Right kidney (tissue), 1 donor: Measurements from ENCODE around the gene EGFR.

Source experiments
- DNase-seq: peaks from one replicate; pipeline ENCODE4 v3.0.0-alpha.2; 2016

EGFR gene

GRCh38 chr7:55212838-55213237 is 194.0 kb downstream of the EGFR start:
- DNase-seq: no peak

GRCh38 chr7:55214707-55215106 is 195.9 kb downstream of the EGFR start:
- DNase-seq: no peak

- no peak for DNase-seq
Observed at GRCh38 chr7:55223023-55223422, 204.2 kb downstream of the EGFR start.

DNA sequence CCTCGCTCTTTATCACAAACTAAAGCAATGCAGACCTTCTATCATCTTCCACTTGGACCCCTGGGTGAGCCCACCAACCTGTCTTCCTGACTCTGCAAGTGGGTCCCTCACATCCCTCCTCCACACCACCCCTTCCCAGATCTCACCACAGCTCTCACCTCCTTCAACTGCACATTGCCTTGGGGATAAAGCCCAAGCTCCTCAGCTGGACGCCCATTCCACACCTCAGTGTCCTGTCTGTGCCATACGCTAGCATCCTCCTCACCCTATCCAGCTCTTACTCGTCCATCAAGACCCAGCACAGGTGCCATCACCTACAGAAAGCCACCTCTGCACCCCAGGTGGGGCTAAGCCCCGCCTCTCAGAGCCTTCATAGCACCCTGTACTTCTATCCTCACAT is 205.3 kb downstream of the EGFR start:
- no peak for DNase-seq

DNA sequence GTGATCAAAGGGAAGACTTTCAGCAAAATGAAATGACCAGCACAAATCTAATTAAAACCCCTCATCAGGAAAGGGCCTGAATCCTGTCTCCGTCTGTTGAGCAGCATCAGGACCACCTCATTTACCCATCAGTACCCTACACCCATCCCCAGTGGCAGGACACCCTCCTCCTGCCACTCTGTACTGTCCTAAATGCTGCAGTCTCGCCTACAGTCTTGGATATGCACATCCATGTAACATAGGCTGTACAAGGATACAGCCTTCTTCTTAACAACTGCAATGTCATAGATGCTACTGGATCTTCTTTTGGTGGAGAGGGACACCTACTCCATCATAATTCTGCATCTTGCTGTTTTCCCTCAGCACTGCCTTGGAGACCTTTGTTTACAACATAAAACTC is 206.0 kb downstream of the EGFR start:
- DNase-seq: no peak

DNA sequence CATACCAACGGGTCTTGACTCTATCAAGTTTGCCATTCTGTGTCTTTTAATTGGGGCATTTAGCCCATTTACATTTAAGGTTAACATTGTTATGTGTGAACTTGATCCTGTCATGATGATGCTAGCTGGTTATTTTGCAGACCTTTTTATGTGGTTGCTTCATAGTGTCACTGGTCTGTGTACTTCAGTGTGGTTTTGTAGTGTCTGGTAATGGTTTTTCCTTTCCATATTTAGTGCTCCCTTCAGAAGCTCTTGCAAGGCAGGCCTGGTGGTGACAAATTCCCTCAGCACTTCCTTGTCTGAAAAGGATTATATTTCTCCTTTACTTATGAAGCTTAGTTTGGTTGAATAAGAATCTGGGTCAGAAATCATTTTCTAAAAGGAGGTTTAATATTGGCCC is 211.2 kb downstream of the EGFR start:
- no peak for DNase-seq

DNA sequence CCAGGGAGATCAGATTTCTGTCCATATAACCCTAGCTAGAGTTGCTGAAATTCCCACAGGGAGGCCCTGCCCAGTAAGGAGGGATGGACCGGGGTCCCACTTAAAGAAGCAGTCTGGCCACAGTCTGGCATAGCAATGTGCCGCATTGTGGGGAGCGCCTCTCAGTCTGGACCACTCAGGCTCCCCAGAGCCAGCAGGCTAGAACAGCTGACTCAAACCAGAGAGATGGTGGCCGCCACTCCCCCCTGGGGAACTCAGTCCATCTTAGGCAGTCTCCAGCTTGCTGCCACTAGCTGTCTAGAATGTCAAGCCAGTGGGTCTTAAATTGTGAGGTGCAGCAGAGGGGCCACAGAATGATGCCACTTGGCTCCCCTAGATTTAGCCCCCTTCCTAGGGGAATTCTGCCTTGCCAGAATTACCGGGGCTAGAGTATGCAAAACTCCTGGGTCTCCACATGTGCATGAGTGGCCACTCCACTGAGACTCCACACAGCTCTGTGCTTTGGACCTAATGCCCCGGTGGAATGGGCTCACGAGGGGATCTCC is 213.0 kb downstream of the EGFR start:
- no peak for DNase-seq

DNA sequence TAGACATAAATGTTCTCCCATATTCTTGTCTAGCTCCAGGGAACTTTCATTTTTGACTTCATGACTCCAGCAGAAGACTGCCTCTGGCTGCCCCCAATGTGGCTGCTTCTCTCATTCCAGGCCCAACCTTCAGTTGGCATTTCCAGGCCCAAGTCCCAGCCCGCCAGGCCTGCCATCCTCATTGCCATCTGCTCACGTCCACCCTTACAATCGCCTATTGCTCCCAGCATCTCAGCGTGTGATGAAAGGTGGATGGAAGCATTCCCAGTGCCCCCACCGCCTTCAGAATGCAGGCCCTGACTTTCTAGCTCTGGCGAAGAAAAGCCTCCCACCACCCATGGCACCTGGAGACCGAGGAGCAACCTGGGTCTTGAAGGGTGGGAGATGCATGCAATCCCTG is 214.2 kb downstream of the EGFR start:
- DNase-seq: no peak

DNA sequence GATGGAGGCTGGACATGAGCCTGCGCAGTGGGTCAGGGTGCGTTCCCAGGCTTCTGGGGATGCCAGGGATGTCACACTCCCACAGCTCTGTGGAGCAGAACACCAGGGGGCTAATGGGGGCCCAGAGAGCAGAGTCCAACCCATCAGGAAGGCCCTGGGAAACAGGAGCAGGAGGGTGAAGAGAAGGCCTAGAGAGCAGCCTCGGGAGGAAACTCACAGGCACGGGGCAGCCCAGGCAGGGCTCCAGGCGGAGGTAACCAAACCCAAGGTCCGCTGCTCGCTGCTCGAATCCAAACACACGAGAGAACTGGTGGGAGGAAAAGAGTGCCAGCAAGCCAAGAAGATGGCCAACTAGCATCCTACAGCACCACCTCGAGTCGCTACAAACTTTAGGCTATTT is 215.6 kb downstream of the EGFR start:
- no peak for DNase-seq

- DNase-seq: no peak
Observed at GRCh38 chr7:55235115-55235514, 216.3 kb downstream of the EGFR start.

DNA sequence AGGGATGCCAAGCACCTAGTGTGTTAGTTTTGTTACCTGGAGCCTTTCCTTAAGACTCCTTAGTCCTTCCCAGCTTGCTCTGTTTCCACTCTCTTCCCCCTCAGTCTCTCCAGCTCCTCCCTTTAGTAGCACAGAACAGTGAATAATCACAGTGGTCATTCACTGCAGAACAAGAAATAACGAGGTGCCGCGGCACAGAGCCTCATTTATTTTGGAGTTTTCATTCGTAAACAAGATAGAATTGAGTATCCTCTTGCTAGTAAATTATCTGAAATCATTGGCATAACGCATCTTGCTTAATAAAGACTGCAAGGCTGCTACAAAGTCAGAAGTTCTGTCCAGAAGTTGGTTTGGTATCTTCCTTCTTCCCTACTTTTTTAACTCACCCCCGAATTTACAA is 217.0 kb downstream of the EGFR start:
- DNase-seq: no peak

DNA sequence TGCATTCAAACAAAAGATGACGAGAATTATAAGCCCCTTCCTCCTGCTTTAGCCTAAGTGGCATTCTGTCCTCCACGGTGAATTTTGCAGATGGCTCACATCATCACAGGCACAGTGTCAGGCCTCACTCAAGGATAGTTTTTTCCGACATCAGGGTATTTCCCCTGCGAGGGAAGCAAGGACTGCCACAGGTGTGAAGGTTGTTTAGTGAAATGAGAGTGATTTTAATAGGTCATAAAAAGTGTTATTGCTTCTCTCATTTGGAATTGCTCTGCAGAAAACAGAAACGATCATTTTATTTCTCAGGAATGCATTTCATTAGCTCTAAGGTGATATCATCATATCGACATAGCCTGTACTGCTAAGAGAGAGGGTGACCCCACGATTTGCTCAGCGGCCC is 217.7 kb downstream of the EGFR start:
- no peak for DNase-seq

DNA sequence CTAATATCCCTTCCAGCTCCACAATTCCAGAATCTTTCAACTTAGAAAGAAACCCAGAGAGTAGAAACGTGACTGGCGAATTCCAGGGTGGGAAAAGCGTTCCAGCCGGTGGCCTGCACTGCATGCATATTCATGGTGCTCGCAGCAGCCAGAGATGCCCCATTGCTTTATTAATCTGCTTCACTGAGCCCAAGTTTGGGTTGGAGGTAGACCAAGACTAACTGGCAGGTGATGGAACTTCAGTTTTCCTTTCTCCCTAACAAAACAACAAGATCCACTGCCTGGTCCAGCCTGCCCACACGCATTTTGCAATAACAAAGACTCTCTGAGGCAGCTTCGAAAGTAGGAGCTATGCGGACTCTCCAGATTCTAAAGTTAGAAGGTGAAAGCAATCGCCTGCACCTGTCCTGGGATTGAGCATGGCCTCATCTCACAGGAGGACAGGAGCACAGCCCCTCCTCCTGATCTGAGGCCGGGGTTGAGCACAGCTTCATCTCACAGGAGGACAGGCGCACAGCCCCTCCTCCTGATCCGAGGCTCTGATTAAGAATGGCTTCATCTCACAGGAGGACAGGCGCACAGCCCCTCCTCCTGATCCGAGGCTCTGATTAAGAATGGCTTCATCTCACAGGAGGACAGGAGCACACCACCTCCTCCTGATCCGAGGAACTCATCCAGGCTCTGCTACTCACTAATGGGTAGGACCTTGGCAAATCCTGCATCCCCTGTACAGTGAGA is 218.5 kb downstream of the EGFR start:
- DNase-seq: no peak

DNA sequence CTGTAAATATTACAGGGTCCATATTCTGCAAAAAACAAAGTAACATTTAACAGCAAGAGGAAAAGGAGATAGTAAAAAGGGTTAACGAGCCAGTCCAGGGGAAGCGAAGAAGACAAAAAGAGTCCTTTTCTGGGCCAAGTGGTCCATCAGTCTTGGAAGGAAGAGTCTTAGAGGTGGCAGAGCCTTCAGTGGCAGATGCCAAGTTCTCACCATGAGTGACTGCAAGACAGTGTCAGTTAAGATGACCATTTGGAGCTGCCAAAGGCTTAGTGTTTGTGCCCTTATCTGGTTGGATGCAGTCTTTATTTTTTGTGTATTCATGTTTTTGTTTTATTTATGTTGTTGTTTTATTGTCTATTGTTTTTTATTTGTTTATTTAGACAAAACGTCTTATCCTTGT is 220.6 kb downstream of the EGFR start:
- DNase-seq: no peak

DNA sequence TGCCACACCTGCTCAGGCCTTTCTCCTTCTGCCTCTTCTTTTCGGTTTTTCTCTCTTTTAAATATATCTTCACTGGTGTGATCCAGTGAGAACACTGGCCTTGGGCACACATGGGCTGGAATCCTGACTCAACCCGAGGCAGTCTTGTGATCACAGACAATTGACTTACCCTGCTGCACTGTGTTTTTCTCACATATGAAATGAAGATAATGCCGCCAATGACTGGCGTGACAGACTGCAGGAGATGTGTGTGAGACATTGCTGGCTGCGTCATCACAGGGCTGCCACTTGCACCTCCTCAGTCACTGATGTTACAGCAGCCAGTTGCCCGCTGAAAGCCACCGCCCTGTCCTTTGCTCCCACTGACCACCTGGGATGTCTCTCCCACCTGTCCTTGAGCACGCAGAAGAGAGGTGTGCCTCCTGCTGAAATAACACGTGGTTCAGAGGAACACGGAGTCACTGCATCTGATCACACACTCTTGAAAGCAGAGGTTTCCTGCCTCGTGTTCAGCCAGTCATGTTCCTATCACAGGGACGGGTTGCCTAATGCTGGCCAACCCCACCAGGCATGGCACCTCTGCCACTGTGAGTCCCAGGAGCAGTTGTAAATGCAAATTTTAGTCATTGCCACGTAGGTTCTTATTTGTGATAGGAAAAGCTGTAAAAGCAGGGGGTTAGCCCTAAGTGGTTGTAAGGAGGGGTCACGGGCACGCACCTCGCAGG is 221.8 kb downstream of the EGFR start:
- no peak for DNase-seq

DNA sequence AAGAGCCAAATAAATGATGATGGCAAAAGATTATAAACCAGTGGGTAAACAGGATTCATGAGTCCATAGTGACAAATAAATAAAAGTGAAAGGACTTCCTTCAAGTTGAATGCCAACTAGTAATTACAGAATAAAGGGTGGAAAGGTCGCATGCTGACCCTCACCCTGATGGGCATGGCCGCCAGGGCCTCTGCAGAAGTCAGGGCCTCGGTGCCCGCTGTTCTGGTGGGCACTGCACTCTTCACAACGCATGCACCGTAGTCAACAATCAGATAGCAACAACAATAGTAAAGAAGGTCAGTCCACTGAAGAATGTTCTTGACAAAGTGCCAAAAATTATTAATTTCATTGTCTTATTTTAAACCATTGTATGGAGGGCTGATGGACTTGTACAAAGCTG is 223.1 kb downstream of the EGFR start:
- DNase-seq: no peak

- DNase-seq: no peak
Observed at GRCh38 chr7:55242613-55243012, 223.8 kb downstream of the EGFR start.

DNA sequence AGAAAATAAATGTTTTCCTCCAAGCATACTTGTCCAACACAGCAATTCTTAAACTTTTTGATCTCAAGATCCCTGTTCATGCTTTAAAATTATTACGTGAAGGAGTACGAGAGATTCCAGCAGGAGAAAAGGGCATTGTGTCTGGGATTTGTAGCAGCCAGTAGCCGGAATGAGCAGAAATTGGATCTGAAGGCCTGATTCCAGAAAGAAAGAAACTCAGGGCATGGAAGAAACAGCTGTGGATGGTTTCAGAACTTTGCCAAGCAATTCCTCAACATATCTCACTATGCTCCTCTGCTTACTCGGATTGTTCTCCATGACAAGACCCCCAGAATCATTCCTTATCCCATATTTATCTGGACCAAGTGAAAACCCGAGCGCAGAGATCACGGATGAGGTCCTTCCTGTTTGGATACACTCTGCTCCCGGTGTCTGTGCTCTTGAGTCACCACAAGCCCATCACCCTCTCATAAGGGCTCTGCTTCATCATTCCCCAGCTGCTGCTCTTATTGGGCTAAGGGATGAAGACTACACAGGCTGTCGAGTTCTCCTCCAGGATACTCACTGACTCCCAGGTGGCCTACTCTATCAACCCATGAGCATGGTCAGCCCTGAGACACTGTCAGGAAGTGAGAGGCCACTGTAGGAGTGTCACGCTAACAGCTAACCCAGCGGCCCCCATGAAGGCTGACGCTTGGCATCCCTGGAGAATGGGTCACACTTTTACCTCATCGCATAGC is 225.4 kb downstream of the EGFR start:
- DNase-seq: no peak

DNA sequence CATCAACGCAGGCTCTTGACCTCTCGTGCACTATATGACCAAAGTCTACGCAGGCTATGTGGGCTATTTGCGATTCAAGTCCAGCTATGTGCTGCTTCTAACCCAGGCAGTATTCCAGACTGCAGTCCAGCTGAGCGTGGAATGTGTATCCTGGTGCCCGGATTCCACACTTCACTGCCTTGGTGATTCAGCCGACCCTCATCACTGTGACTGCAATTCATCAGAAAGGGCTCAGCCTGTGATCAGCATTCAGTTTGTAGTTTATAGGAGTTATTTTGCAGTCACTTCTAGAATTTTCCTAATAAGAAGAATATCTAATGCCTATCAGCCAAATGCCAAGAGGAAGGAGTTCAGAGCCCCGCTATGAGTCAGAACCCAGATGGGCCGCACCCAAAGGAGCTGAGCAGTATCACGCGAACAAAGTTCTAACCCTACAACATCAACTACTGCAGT is 226.5 kb downstream of the EGFR start:
- no peak for DNase-seq

DNA sequence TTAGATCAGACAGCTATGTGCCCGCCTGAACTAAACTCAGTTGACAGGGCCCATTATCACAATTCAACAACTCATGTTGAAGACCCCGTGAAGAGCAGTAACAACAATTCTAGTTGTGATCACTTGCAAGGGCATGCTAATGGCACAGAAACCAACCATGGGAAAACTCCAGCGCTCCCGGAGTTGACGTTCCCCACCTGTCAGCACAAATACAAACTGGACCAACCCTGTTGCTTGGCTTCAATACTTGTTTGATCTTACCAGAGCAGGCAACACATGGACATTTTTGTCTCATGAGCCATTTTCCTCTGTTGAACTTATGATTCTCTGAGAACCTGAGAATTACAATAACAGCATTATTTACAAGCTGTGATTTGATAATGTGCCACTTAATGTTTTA is 227.4 kb downstream of the EGFR start:
- no peak for DNase-seq

DNA sequence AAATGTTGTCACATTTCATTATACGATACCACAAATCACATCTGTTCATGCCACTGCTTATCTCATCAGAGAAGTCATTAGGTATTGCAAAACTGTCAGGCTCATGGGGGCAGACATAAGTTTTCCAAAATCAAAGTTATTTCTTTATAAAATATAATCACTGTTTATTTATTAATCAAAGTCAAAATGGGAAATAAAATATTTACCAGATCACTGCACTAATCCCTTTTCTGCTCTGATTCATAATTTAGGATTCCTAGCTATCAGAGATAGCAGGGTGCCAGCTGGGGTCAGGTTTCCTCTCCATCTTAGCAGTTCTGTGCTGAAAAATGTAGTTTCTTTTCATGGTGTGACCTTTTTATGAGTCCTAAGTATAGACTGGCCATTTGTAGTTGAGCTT is 228.6 kb downstream of the EGFR start:
- no peak for DNase-seq

- DNase-seq: no peak
Observed at GRCh38 chr7:55248526-55248925, 229.7 kb downstream of the EGFR start.

GRCh38 chr7:55249332-55249731 is 230.5 kb downstream of the EGFR start:
- no peak for DNase-seq
